GM21360 (cell line): ENCODE data around the gene CELF4.
"Not testable (repeated sequence)": the region's sequence is repeated elsewhere in the genome, so short reads cannot be mapped to it uniquely, and the experiment has no call there.

Experiments
- ATAC-seq: cut with Tn5 transposase; IDR thresholded peaks from one replicate; pipeline ENCODE4 v1.9.1; 2021; ENCODE audit warnings: mild to moderate bottlenecking, moderate library complexity; ENCODE audit not compliant: unreplicated experiment

The CELF4 gene

GRCh38 chr18:37375181-37375580 is 190.4 kb downstream of the CELF4 start:
- ATAC-seq = no peak

DNA sequence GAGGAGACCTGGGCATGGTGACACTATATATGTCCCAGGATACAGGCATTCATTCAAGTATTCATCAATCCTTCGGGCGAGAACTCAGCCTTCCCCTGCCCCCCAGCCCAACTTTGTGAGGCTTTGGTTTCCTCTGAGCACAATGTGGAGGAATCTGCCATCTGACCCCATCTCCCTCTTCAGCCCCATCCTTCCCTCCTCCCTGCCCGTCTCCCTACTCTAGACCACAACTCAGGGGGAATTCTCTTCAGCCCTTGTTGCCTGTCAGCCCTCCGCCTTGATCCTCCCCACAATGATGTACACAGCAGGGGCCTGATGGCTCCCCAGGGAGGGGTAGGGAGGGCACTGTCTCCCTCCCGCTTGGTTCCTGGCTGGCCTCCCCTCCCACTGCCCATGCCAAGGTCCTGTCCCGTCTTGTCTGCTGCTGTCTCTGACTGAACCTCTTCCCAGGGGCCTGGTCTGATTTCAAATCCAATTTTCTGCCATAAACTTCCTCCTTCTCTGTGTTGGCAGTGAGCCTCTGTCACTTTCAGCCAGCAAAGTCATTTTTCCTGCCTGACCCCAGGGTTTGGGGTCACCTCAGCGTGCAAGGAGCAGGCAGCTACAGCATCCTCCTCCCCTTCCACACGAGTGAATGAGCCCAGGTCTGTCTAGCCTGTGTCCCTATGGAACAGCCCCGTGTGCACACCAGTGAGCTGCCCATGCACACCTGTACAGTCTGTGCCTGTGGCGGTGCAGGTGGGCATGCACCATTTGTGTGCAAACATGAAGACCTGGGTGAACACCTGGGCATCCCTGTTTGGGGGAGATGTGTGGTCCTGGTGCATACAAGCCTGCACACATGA is 197.3 kb downstream of the CELF4 start:
- no peak for ATAC-seq

- no peak for ATAC-seq
Observed at GRCh38 chr18:37364237-37364636, 201.4 kb downstream of the CELF4 start.

GRCh38 chr18:37362158-37362890 is 203.3 kb downstream of the CELF4 start:
- no peak for ATAC-seq

DNA sequence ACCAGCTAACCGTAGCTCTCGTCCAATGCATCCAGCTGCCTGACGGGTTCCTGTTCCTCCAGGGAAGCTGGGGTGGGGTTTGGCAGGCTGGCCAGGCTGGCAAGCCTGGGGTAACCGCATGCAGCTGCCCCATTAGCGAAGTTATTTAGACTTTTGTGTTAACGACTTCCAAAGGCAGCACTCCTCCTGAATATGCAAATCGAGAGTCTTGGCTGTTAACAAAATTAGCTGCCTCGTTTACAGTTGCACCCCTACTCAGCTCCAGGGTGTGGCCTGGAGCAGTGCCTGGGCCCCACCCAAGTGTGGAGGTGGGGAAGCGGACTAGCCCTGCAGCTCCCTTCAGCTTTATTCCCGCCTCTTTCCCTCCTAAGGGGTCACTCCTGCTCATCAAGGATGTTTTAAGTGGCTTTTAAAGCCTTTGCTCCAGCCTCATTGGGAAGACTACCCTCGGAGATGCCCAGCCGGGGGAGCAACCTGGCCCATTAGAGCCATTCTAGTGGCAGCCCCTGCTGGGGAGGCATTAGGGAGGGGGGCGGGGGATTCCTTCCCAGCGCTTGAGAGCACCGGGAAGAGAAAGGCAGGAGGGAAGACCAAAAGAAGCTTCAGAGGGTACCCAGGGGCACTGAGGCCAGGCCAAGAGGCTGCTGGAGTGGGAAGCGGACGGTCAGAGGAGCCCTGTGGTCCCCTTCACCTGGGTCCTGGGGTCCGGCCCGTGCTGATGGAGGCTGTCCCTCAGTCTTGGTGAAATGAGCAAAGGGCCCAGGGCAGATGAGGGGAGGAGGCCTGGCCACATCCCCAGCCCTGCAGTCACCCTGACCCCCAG is 204.1 kb downstream of the CELF4 start:
- no peak for ATAC-seq

DNA sequence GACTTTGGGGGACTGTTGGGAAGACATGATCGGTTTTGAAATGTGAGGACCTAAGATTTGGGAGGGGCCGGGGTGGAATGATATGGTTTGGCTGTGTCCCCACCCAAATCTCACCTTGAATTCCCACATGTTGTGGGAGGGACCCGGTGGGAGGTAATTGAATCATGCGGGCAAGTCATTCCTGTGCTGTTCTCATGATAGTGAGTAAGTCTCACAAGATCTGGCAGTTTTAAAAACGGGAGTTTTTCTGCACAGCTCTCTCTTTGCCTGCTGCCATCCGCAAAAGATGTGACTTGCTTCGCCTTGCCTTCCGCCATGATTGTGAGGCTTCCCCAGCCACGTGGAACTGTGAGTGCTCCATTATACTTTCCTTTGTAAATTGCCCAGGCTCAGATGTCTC is 207.5 kb downstream of the CELF4 start:
- not testable (repeated sequence) for ATAC-seq

DNA sequence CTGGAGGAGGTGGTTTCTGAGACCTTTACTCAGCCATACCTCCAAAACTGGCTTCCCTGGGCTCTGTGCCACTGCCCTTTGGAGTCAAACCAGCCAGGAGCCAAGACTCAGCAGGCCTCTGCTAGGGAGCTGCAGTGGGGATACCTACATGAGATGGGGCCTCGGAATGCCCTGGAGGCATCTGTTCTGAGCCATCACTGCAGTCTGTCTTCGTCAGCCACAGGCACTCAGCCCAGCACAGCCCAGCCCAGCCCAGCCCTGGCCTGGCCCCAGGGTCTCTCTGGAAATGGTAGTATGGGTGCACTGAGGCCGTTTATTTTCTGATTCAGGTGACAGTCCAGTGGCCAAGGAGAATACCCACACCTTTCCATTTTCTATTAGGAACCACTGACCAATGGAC is 209.8 kb downstream of the CELF4 start:
- no peak for ATAC-seq

DNA sequence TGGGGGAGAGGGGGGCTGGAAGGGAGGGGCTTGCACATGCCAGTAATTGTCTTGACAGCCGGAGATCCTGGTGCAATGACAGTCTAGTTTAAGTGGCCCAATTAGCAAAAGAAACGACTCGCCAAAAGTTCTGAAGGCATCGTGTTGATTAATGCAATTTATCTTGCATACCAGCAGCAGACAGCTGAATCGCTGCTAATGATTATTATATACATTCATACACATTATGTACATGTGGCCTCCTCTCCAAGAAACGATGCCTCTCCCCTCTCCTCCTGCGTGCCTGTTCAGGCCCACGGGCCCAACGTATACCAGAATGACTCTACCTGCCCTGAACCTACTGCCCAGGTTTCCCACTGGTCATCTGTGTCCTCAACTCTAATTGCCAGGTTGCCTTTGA is 214.5 kb downstream of the CELF4 start:
- no peak for ATAC-seq

- no peak for ATAC-seq
Observed at GRCh38 chr18:37348729-37349128, 216.9 kb downstream of the CELF4 start.

DNA sequence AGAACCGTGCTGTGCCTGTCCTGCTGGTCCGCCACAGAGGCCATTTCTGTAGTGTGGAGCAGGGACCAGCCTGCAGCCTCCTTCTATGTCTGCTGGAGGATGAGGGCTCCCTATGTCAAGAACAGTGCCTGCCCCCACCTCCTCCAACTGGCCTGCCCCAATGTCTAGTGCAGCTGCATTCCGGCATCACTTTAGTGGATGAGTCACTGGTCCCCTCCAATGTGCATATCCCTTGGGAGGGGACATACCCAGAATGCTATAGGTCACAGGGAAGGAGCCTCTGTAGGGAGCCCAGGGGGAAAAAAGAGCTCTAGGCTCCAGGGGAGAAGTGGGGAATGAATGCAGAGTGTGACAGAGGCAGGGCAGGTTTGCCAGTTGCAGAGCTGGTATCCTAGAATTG is 219.6 kb downstream of the CELF4 start:
- no peak for ATAC-seq

DNA sequence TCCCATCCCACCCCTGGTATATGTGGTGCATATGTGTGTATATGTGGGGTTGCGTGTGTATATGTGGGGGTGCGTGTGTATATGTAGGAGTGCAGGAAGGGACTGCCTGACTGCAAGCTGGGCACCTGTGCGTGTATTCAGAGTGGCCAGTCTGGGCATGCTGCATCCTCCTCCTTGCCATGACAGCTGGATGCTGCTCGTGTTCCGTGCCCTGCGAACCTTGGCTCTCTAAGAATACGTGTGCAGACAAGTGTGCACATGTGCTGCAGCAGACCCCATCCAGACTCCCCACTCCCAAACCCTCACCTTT is 222.1 kb downstream of the CELF4 start:
- ATAC-seq = no peak

- ATAC-seq = no peak
Observed at GRCh38 chr18:37341473-37342086, 224.0 kb downstream of the CELF4 start.

DNA sequence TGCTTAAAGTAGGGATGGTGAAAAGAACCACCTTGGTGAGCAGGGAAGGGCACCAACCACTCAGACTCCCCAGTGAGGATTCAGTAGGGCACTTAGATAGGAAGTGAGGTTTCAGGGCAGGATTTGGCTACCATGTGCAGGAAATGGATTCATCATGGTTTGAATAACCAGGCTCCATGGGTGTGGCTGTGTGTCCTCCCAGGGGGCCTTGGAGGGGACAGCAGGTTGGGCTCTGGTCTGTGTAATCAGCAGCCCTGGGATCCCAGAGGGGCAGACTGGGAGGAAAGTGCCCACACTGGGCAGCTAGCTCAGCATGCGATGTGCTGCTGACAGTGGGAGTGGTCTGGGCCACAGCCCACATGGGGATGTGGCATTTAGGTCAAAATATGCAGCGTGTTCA is 224.6 kb downstream of the CELF4 start:
- no peak for ATAC-seq

- no peak for ATAC-seq
Observed at GRCh38 chr18:37339701-37340215, 225.8 kb downstream of the CELF4 start.

- no peak for ATAC-seq
Observed at GRCh38 chr18:37336568-37337285, 228.9 kb downstream of the CELF4 start.

GRCh38 chr18:37335409-37335736 is 230.2 kb downstream of the CELF4 start:
- no peak for ATAC-seq

- ATAC-seq = no peak
Observed at GRCh38 chr18:37334631-37335408, 230.8 kb downstream of the CELF4 start.

GRCh38 chr18:37332628-37333420 is 232.8 kb downstream of the CELF4 start:
- no peak for ATAC-seq

- no peak for ATAC-seq
Observed at GRCh38 chr18:37332219-37332618, 233.4 kb downstream of the CELF4 start.
